CD4-positive, alpha-beta T cell (primary cell): ENCODE results near the gene VSIG10. TPM values are rescaled to one million over a fixed set of nuclear protein-coding genes. Genes with fewer than 3 reads are reported as not detected.

Experiments used
- ATAC-seq: fragments of 200-7000 bp; cut with Tn5 transposase; one replicate; pipeline ENCODE4 v1.10.0; 2022; ENCODE audit warnings: mild to moderate bottlenecking; ENCODE audit not compliant: poor library complexity
- CTCF ChIA-PET: fragments of 350-600 bp; sonication (Branson Sonifier 250); formaldehyde crosslinking; loops from one replicate; lab custom pipeline; 2021; ENCODE audit warnings: antibody characterized with exemption, inconsistent platforms; lab: Charles Lee
- POLR2A ChIA-PET: fragments of 350-600 bp; sonication (Branson Sonifier 250); formaldehyde crosslinking; loops from one replicate; lab custom pipeline; 2021; ENCODE audit warnings: antibody characterized with exemption, inconsistent platforms; lab: Charles Lee
- DNase-seq, 14 experiments: peaks; one replicate each; pipeline ENCODE4 v3.0.0-alpha.2; 2013 to 2020; ENCODE audit warnings: mixed read lengths in 2 of 14
- H3K27ac ChIP-seq, 2 donors: one replicate each; pipeline versions ENCODE4 v1.5.1 to v1.7.0; 2013; ENCODE audit warnings: low read length in 2 of 2, low read depth in 1 of 2, mild to moderate bottlenecking in 1 of 2
- H3K27me3 ChIP-seq, 2 experiments: 1 replicate in 1 of 2; 2 replicates in 1 of 2; pipeline versions ENCODE4 v1.6.1 to v1.7.0; 2013; ENCODE audit warnings: low read length in 2 of 2, control low read depth in 1 of 2, mild to moderate bottlenecking in 1 of 2, moderate library complexity in 1 of 2; ENCODE audit not compliant: insufficient read depth in 2 of 2, control insufficient read depth in 1 of 2
- H3K36me3 ChIP-seq: one replicate; pipeline ENCODE4 v1.6.1; 2013; ENCODE audit warnings: low read length, control low read depth; ENCODE audit not compliant: insufficient read depth
- H3K4me1 ChIP-seq: one replicate; pipeline ENCODE4 v1.6.1; 2013; ENCODE audit warnings: low read length, control low read depth; ENCODE audit not compliant: insufficient read depth
- H3K4me3 ChIP-seq: one replicate; pipeline ENCODE4 v1.5.1; 2013; ENCODE audit warnings: mild to moderate bottlenecking, low read length, moderate library complexity
- H3K9me3 ChIP-seq, 2 experiments: 1 replicate in 1 of 2; 2 replicates in 1 of 2; pipeline versions ENCODE4 v1.6.1 to v1.7.0; 2013; ENCODE audit warnings: low read length in 2 of 2, mild to moderate bottlenecking in 2 of 2, control low read depth in 1 of 2, moderate library complexity in 1 of 2; ENCODE audit not compliant: control insufficient read depth in 1 of 2, insufficient read depth in 1 of 2
- H3K27ac Mint-ChIP-seq: one replicate; pipeline ENCODE4 v1.8.0; 2020; ENCODE audit warnings: mixed read lengths
- H3K27me3 Mint-ChIP-seq: one replicate; pipeline ENCODE4 v1.8.0; 2021; ENCODE audit warnings: mixed read lengths
- H3K36me3 Mint-ChIP-seq: one replicate; pipeline ENCODE4 v1.8.0; 2021; ENCODE audit warnings: low read depth, mixed read lengths
- H3K4me1 Mint-ChIP-seq: one replicate; pipeline ENCODE4 v1.8.0; 2021; ENCODE audit warnings: low read depth, mixed read lengths
- H3K4me3 Mint-ChIP-seq: one replicate; pipeline ENCODE4 v1.8.0; 2020; ENCODE audit warnings: mild to moderate bottlenecking, mixed read lengths
- H3K9me3 Mint-ChIP-seq: one replicate; pipeline ENCODE4 v1.8.0; 2020; ENCODE audit warnings: mixed read lengths
- intact Hi-C, 2 experiments: fragments of 100-400 bp; cut with DNase I in 1 of 2; cut with micrococcal nuclease in 1 of 2; formaldehyde crosslinking; loops; one replicate each; pipeline versions ENCODE4 v1.15.1 to v1.9.0; 2023 to 2025; cut with DNase I, micrococcal nuclease
- total RNA-seq, 174 experiments: library from RNA in 2 of 174; stranded (reverse) in 2 of 174; gene quantifications; one replicate each; pipeline ENCODE4 v1.2.3 and lab custom pipeline; 2021 to 2026
- TF ChIP-seq, protein P1 (sequence below): fragments of 200-600 bp; IDR thresholded peaks from one replicate; pipeline ENCODE4 v1.8.0; 2022; ENCODE audit warnings: antibody characterized with exemption, mild to moderate bottlenecking

VSIG10 gene
- total RNA-seq, 2 experiments from 2014 or later, result 2.2 TPM

DNA sequence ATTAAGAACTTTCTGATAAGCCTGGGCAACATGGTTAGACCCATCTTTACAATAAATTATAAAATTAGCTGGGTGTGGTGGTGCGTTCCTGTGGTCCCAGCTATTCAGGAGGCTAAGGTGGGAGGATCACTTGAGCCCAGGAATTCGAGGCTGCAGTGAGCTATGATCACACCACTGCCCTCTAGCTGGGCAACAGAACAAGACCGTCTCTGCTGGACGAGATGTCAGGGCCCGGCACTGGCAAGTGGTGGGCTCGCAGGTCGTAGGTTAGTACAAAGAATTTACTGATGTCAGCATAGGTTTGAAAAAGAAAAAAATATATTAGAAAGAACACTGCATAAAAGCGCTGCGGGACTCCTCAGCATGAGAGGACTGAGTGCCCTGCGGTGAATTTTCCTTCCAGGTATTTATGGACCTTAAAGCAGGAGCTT lies 15.7 kb upstream of the VSIG10 start:
- ChIA-PET CTCF (interaction anchor here (2.3 kb wide), 1 partner anchor 17 kb away, joined by 16 read pairs; the partner anchor contains the start of gene PEBP1), POLR2A (no interaction called here)
- Mint-ChIP-seq H3K27ac (no peak overlapping the region), H3K27me3 (no peaks in the 10 kb centered on the region), H3K4me3 (no peak overlapping the region), H3K36me3 (no peaks in the 10 kb centered on the region), H3K9me3 (no peaks in the 10 kb centered on the region), H3K4me1 (peaks cover 11% of the 10 kb centered on the region)
- Histone ChIP-seq H3K27ac (no peak overlapping the region), H3K36me3 (no peaks in the 10 kb centered on the region), H3K9me3 (no peaks in the 10 kb centered on the region), H3K27me3 (no peaks in the 10 kb centered on the region), H3K4me1 (peaks cover 6% of the 10 kb centered on the region), H3K4me3 (no peak overlapping the region)
- DNase-seq, result no peak
- intact Hi-C loops, result no loop called here
- TF ChIP-seq, protein P1, sequence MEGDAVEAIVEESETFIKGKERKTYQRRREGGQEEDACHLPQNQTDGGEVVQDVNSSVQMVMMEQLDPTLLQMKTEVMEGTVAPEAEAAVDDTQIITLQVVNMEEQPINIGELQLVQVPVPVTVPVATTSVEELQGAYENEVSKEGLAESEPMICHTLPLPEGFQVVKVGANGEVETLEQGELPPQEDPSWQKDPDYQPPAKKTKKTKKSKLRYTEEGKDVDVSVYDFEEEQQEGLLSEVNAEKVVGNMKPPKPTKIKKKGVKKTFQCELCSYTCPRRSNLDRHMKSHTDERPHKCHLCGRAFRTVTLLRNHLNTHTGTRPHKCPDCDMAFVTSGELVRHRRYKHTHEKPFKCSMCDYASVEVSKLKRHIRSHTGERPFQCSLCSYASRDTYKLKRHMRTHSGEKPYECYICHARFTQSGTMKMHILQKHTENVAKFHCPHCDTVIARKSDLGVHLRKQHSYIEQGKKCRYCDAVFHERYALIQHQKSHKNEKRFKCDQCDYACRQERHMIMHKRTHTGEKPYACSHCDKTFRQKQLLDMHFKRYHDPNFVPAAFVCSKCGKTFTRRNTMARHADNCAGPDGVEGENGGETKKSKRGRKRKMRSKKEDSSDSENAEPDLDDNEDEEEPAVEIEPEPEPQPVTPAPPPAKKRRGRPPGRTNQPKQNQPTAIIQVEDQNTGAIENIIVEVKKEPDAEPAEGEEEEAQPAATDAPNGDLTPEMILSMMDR, result no peak
- no peak for ATAC-seq

DNA sequence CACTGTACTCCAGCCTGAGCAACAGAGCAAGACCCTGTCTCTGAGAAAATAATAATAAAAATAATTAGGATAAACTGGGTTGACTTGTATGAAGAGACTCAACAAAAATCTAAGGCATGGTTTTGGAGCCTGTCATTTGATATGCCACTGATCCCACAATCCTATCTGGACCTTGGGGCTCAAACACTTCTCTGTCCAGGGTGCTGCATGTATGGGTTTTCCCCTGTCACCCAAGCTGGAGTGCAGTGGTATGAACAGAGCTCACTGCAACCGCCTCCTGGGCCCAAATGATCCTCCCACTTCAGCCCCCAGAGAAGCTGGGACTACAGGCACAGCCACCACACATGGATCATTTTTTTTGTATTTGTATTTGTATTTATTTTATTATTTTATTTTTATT lies 5.3 kb upstream of the VSIG10 start:
- Mint-ChIP-seq H3K4me3 (no peak overlapping the region), H3K27me3 (peaks cover 17% of the 10 kb centered on the region), H3K27ac (no peak overlapping the region), H3K36me3 (no peaks in the 10 kb centered on the region), H3K4me1 (peaks cover 5% of the 10 kb centered on the region), H3K9me3 (no peaks in the 10 kb centered on the region)
- ChIA-PET POLR2A (no interaction called here), CTCF (no interaction called here)
- intact Hi-C loops, result no loop called here
- Histone ChIP-seq H3K4me1 (peaks cover 5% of the 10 kb centered on the region), H3K9me3 (peaks cover 0 to 2% of the 10 kb centered on the region in 2 experiments), H3K27me3 (peaks cover 6 to 8% of the 10 kb centered on the region in 2 experiments), H3K27ac (no peak overlapping the region), H3K4me3 (no peak overlapping the region), H3K36me3 (no peaks in the 10 kb centered on the region)
- TF ChIP-seq, protein P1, result no peak
- DNase-seq (no peak), ATAC-seq (no peak)

- Histone ChIP-seq H3K4me1 (peaks cover 15% of the 10 kb centered on the region), H3K36me3 (no peaks in the 10 kb centered on the region), H3K9me3 (peaks cover 0 to 8% of the 10 kb centered on the region in 2 experiments), H3K27me3 (peaks cover 8 to 14% of the 10 kb centered on the region in 2 experiments), H3K27ac (no peak overlapping the region), H3K4me3 (no peak overlapping the region)
- TF ChIP-seq, protein P1, result no peak
- Mint-ChIP-seq H3K27ac (no peak overlapping the region), H3K4me3 (no peak overlapping the region), H3K9me3 (no peaks in the 10 kb centered on the region), H3K36me3 (no peaks in the 10 kb centered on the region), H3K27me3 (peaks cover 22% of the 10 kb centered on the region), H3K4me1 (peaks cover 10% of the 10 kb centered on the region)
- intact Hi-C loops, result no loop called here
- POLR2A ChIA-PET, result no interaction called here
- CTCF ChIA-PET, result no interaction called here
- no peak for DNase-seq
- no peak for ATAC-seq
Observed at GRCh38 chr12:118107694-118108093, 3.9 kb upstream of the VSIG10 start.
